Ovary (tissue), 3 donors: ENCODE measurements around the gene LCA5L.

Experiments used
- CTCF ChIP-seq, 3 donors: fragments of 450-650 bp in 2 of 3; fragments of 200-600 bp in 1 of 3; IDR thresholded peaks; one replicate each; pipeline versions ENCODE4 v1.5.1 to v1.8.0; 2016 to 2022; ENCODE audit warnings: antibody characterized with exemption in 3 of 3, mild to moderate bottlenecking in 1 of 3
- POLR2A ChIP-seq: fragments of 450-650 bp; IDR thresholded peaks from one replicate; pipeline ENCODE4 v1.6.1; 2017; ENCODE audit warnings: antibody characterized with exemption, mild to moderate bottlenecking, moderate library complexity
- donor health status: DM: no; HTN: no; CAD: no.

GRCh38 chr21:39400173-39400572 lies 45.4 kb downstream of the LCA5L start:
- TF ChIP-seq POLR2A, result no peak
- TF ChIP-seq CTCF (IDR thresholded peaks at IDR 0.05), result no peak
